NCI-H1930 (cell line): ENCODE results near the gene CGGBP1.
"Not testable (repeated sequence)": the region's sequence is repeated elsewhere in the genome, so short reads cannot be mapped to it uniquely, and the experiment has no call there.

ENCODE experiments used
- DNase-seq, 2 experiments: peaks; one replicate each; lab custom pipeline; 2025; lab: John Stamatoyannopoulos, UW

CGGBP1 gene

DNA sequence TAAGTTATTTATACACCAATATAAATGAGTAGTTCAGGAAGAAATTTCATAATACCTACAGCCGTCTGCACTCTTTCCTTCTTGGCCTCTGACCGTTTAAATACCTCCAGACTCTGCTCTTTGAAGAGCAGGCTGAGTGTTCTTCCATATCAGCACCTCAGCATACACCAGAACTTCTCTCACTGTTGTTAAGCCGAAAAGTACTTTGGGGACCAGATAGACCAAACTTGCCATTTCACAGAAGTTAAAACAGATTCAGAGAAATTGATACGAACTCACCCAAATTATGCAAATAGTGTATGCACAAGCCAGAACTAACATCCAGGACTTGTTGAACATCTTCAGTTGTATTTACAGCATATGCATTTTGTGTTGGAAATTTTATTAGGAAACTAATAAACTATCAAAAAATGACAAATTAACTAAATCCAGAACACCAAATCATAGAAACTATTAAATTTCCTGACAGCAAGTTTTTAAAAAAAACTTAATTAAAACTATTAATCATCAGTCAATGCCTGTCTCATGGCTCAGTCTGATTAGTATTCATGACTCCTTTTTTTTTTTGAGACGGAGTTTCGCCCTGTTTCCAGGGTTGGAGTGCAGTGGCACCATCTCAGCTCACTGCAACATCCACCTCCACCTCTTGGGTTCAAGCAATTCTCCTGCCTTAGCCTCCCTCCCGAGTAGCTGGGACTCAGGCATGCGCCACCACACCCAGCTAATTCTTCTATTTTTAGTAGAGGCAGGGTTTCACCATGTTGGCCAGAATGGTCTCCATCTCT lies 24.1 kb downstream of the CGGBP1 start:
- DNase-seq, result no peak

DNA sequence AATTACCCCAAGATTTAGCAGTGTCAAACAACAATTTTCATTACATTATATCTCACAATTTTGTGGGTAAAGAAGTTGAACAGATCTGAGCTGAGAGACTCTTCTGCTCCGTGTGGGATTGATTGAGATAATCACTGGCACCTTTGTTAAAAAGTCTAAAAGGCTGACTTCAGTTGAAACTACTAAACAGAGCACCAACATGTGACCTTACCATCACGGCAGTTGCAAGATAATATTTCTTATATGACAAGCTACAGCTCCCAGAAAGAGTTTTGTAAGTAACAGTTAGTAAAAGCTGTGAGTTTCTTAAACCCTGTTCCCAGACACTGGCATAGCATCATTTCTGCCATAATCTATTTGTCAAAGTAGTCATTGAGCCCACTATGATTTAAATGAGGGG lies 25.0 kb downstream of the CGGBP1 start:
- DNase-seq, result no peak

DNA sequence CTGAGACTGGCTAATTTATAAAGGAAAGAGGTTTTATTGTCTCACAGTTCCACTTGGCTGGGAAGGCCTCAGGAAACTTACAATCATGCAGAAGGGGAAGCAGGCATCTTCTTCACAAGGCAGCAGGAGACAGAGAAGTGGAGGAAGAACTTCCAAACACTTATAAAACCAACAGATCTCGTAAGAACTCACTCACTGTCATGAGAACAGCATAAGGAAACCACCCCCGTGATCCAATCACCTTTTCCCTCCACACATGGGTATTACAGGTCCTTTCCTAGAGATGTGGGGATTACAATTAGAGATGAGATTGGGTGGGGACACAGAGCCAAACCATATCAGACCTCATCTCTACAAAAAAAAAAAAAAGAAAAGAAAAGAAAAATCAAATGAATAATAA lies 25.7 kb downstream of the CGGBP1 start:
- no peak for DNase-seq

DNA sequence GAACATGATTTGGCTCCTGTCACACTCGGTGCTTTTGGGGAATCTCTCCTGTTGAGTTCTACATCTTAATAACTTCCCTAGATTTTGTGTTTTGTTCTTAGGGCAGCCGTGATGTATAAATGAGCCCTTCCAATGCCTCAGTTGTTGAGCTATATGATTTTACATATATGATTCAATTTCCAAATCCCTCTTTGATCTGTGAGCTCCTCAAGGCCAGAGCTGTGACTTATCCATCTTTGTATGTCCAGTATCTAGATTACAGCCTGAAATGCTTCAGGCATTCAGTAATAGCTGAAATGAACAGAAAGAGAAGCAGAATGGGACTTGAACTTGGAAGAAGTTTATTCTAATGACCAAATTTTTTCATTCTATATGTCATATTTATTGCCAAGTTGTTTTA lies 26.6 kb downstream of the CGGBP1 start:
- DNase-seq, result no peak

DNA sequence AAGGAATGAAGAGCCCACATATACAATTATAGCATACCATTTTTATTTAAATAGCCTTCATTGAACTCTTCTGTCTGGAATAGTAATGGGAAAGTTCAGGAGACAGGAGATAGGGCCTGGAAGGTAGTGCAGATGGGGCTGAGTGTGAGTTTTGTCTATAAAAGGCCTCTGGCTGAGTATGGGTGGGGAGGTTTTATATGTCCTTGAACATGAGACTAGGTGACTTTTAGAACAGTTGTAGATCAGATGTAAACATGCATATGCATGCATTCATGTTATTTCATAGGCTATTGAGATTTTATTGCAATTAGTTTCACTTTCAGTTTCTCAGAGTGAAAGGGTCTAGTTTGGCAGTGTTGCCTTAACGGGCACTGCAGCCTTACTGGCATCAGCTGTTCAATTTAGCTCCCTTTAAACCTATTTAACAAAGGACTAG lies 27.1 kb downstream of the CGGBP1 start:
- no peak for DNase-seq

DNA sequence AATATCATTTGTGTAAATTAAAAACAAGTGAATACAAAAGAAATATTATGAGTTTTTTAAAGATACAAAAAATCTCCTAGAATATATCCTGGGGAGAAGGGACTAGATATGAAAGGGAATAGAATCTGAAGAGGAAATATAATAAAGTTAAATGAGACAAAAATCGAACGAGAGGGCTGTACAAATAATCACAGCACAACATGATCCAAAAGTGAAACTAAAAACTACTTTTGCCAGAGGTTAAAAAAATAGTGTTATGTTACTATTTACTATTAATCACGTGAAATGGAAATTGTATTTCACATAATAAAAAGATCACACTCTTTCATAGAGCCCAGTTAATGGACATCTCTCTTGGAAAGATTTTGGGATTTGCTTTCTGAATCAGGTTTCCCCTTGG lies 28.6 kb downstream of the CGGBP1 start:
- DNase-seq, result no peak

DNA sequence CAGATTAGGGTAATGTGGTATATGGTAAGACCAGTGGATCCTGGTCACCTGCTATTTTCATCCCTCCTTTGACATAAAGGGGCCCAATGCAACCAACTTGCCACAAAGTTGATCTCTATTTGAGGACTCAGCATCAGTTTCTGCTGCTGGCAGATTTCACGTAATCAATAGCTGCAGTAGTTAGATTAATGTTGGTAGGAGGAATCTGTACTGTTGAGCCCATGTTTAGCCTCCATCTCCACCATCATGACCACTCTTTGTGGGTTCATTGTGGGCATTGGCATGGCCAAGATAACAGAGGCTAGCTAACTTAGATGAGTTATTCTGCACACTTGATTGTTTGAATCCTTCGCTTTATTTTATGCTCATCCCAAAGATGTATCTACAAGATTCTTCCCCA lies 29.9 kb downstream of the CGGBP1 start:
- DNase-seq, result no peak

DNA sequence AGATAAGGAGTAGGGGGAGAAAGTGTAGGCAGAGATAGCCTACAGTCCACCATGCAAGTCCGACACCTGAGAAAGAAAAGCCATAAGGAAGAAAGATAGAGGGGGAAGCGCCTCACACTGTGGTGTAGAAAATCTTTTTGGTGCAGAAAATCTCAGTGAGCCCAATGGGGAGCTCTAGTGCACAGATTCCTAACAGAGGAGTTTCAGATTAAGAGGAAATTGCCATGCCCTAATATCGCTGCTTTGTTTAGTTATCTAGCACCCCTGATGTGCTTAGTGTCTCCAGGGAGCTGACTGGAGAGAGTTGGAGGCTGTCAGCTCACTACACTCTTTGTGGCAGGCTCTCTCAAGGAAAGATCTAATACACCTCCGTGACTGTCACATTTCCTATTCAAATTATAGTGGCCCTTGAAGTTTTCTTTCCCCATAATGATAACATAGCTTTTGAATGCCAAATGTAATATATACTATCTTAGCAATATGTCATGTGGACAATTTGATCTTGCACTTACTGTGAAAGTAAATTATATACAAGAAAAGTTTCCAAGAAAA lies 33.7 kb downstream of the CGGBP1 start:
- DNase-seq, result no peak

DNA sequence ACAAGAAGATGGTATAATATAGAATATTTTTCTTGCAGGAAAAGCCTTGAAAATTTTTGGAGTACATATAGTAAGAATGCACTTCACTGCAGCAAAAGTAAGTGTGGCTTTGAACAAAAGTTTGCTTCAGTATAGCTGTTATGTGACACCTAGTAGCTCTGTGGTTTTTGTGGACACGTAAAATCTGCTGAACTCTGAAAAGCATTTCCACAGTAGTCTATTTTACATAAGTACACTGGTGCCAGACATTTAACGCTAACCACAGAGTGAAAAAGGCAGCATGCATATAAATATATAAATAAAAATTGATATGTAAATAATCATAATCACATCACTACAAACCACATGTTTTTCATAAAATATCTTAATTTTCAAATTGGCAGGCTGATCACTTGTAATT lies 39.8 kb downstream of the CGGBP1 start:
- DNase-seq, result no peak

DNA sequence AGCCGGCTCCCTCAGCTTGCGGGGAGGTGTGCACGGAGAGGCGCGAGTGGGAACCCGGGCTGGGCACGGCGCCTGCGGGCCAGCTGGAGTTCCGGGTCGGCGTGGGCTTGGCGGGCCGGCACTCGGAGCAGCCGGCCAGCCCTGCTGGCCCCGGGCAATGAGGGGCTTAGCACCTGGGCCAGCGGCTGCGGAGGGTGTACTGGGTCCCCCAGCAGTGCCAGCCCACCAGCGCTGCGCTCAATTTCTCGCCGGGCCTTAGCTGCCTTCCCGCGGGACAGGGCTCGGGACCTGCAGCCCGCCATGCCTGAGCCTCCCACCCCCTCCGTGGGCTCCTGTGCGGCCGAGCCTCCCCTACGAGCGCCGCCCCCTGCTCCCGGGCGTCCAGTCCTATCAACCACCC lies 43.1 kb downstream of the CGGBP1 start:
- not testable (repeated sequence) for DNase-seq

DNA sequence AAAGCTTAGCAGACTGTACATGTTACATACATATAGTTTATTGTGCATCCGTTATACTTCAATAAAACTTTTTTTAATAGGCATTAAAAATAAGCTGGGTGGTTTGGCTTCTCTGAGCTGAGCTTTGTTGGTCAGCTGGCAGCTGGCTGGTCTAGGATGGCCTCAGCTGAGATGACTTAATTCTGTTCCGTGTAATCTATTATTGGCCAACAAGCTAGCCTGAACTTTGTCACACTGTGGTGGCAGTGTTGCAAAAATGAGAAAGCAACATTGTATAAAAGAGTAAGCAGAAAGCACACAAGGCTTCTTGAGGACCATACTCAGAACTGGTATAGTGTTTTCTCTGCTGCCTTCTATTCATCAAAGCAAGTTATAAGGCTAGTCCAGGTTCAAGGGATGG lies 45.2 kb downstream of the CGGBP1 start:
- DNase-seq, result no peak

DNA sequence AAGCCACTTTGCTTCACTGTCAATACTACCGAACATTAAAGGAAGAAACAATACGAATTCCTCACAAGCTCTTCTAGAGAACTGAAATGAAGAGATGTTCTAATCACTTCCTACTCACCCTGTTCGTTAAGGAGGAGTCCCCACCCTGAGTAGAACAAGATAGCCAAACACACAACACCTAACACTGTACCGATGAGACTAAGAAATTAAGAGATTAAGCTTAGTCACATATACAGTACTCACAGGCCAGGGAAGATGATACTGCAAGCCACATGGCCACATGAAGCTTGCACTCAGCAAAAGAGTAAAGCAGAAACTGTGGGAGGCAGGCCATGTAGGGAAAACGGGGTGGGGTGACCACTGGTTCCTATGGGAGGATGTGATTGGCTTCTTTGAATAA lies 48.0 kb downstream of the CGGBP1 start:
- no peak for DNase-seq

DNA sequence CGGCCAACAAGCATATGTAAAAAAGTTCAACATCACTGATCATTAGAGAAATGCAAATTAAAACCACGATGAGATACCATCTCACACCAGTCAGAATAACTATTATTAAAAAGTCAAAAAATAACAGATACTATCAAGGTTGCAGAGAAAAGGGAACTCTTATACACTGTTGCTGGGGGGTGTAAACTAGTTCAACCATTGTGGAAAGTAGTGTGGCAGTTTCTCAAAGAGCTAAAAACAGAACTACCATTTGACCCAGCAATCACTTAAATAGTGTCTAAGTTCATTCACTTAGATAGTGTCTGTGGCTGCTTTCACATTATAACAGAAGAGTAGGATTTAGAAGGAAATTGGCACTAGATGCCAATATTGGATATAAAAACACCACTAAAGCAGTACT lies 49.7 kb downstream of the CGGBP1 start:
- DNase-seq, result no peak

DNA sequence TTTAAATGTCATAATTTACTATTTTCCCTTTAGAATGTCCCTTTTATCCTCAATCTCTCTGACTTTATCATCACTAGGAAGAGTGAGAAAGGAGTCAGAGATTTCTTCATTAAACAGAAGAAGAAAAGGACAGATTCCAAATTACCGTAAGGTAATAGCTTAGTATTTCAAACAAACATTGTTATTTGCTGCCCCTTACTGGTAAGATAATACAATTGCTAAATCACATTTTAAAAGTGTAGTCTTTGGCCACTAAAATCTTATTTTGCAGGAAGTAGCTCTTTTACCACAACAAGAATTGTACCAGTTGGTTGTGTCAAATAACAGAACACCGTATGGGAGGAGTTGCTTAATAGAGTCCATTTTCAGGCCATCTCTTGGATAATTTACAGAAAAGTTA lies 53.7 kb downstream of the CGGBP1 start:
- no peak for DNase-seq

DNA sequence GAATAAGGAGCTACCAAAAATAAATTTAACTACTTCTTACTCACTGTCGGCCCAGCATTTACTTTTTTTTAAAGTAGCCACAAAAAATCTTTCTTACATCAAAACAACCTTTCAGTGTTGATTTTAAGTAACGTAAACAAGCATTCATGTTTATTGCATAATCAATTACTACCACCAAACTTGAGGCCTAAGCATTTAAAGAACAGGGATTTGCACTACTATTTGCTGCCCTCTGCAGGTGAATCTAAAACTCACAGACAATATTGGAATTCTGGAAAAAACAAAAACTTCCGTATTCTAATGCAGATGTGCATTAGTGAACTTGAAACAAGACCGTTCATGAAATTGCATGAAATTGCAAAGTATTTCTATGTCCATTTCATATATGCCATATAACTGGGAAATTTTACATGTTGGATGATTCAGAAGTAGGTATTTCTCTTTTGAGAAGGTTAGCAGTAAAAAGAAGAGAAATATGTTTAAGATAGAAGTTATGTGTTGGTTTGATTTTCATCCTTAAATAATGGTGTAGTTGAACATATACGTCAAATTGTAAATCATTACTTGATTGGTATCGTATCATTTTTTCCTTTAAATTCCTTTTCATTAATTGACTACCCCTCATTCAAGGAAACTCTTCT lies 55.6 kb downstream of the CGGBP1 start:
- peak in 1 of 2 experiments; percentile 4 for DNase-seq

DNA sequence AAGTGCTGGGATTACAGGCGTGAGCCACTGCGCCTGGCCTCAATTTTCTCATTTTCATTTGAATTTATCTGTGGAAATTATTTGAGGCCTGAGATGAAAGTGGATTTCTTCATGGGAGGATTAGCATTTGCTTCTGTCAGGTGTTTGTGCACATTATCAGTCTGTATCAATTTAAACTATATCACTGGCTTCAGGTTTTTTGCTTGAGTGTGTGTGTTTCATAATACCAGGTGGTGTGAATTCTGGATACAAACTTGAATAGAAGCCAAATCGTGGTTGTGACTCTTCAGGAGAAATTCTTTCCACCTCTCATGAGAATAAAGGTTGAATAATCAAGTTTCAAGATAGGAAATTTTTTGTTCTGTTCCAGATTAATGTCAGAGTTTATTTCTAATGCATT lies 56.4 kb downstream of the CGGBP1 start:
- DNase-seq, result no peak
